Kidney epithelial cell (primary cell): ENCODE measurements around the gene ITFG1. TPM values are rescaled to one million over a fixed set of nuclear protein-coding genes. Genes with fewer than 3 reads are reported as not detected.

ENCODE experiments used
- DNase-seq: peaks from one replicate; pipeline ENCODE4 v3.0.0-alpha.2; 2010; ENCODE audit warnings: low read depth
- H3K27me3 ChIP-seq: 2 replicates; pipeline ENCODE4 v1.6.0; 2011; ENCODE audit warnings: low read length; ENCODE audit not compliant: control insufficient read depth, insufficient read depth
- H3K36me3 ChIP-seq: 2 replicates; pipeline ENCODE4 v1.5.1; 2011; ENCODE audit warnings: low read length; ENCODE audit not compliant: control insufficient read depth, insufficient read depth
- H3K4me3 ChIP-seq: 2 replicates; pipeline ENCODE4 v1.5.1; 2011; ENCODE audit warnings: low read depth, mild to moderate bottlenecking, control low read depth, low read length
- CTCF ChIP-seq: IDR thresholded peaks from 2 replicates; pipeline ENCODE4 v1.5.1; 2011; ENCODE audit warnings: mild to moderate bottlenecking, moderate library complexity, low read length, control low read depth, inconsistent platforms; ENCODE audit not compliant: insufficient read depth, poor library complexity, severe bottlenecking
- total RNA-seq: library from RNA; depleted of rRNA; stranded (reverse); fragments of >200 nt; gene quantifications from 2 replicates; pipeline ENCODE4 v1.2.3, GENCODE V29; 2015

The ITFG1 gene
- total RNA-seq, 1 donor from 2014 or later = 52.6 TPM

- Histone ChIP-seq H3K4me3 (no peak overlapping the region), H3K27me3 (no peaks in the 10 kb centered on the region), H3K36me3 (no peaks in the 10 kb centered on the region)
- no peak for TF ChIP-seq CTCF
- DNase-seq = no peak
Measured at GRCh38 chr16:47150067-47150466, 310.8 kb downstream of the ITFG1 start.

- no peaks in the 10 kb centered on the region for H3K36me3 ChIP-seq
- no peak for TF ChIP-seq CTCF
- no peak for DNase-seq
- H3K27me3 ChIP-seq = no peaks in the 10 kb centered on the region
- H3K4me3 ChIP-seq = peak overlapping the region; percentile 54
Measured at GRCh38 chr16:47144559-47144877, 316.3 kb downstream of the ITFG1 start.

GRCh38 chr16:47143677-47144558 lies 316.9 kb downstream of the ITFG1 start, which contains the start of gene NETO2:
TSS of gene NETO2 (minus strand) at chr16:47143945. CDS start at chr16:47143612, 333 bp downstream.
- peak within 1 kb of the TSS; percentile 54 for H3K4me3 ChIP-seq
- TF ChIP-seq CTCF = peak; percentile 73
- no peak for DNase-seq
- no peaks in the 10 kb centered on the region for H3K27me3 ChIP-seq
- no peaks in the 10 kb centered on the region for H3K36me3 ChIP-seq

GRCh38 chr16:47142821-47143676 lies 317.8 kb downstream of the ITFG1 start:
- Histone ChIP-seq H3K36me3 (no peaks in the 10 kb centered on the region), H3K4me3 (peak overlapping the region; percentile 54), H3K27me3 (no peaks in the 10 kb centered on the region)
- no peak for DNase-seq
- TF ChIP-seq CTCF = no peak

- Histone ChIP-seq H3K27me3 (no peaks in the 10 kb centered on the region), H3K36me3 (no peaks in the 10 kb centered on the region), H3K4me3 (peak overlapping the region; percentile 54)
- DNase-seq = no peak
- no peak for TF ChIP-seq CTCF
Measured at GRCh38 chr16:47142486-47142820, 318.4 kb downstream of the ITFG1 start.
